Mesendoderm (in vitro differentiated cells): ENCODE data around the gene MAEA.
"Not testable (repeated sequence)": the region's sequence is repeated elsewhere in the genome, so short reads cannot be mapped to it uniquely, and the experiment has no call there.

Experiments used
- DNase-seq: peaks from one replicate; pipeline ENCODE4 v3.0.0; 2013
- H2AK5ac ChIP-seq: 2 replicates; pipeline ENCODE4 v1.6.1; 2013; ENCODE audit warnings: low read length, inconsistent platforms
- H2BK120ac ChIP-seq: 2 replicates; pipeline ENCODE4 v1.6.1; 2013; ENCODE audit warnings: low read depth, mild to moderate bottlenecking, low read length, moderate library complexity, mixed read lengths
- H2BK15ac ChIP-seq: replicated peaks from 2 replicates; pipeline ENCODE4 v1.6.1; 2013; ENCODE audit warnings: low read depth, mild to moderate bottlenecking, moderate library complexity
- H2BK5ac ChIP-seq: 2 replicates; pipeline ENCODE4 v1.6.1; 2013; ENCODE audit warnings: low read length, inconsistent platforms
- H3K18ac ChIP-seq: 2 replicates; pipeline ENCODE4 v1.6.1; 2013; ENCODE audit warnings: mild to moderate bottlenecking, low read length, mixed read lengths
- H3K23ac ChIP-seq: one replicate; pipeline ENCODE4 v1.6.1; 2013; ENCODE audit warnings: low read length
- H3K27ac ChIP-seq: 2 replicates; pipeline ENCODE4 v1.5.1; 2013; ENCODE audit warnings: low read depth, mild to moderate bottlenecking, inconsistent platforms, low read length, moderate library complexity
- H3K27me3 ChIP-seq: 2 replicates; pipeline ENCODE4 v1.6.1; 2013; ENCODE audit warnings: low read length, control low read depth, mild to moderate bottlenecking, inconsistent platforms; ENCODE audit not compliant: insufficient read depth, poor library complexity
- H3K36me3 ChIP-seq: 2 replicates; pipeline ENCODE4 v1.6.1; 2013; ENCODE audit warnings: low read length, inconsistent platforms; ENCODE audit not compliant: control insufficient read depth, insufficient read depth
- H3K4ac ChIP-seq: one replicate; pipeline ENCODE4 v1.6.1; 2013; ENCODE audit warnings: low read depth, mild to moderate bottlenecking, low read length, moderate library complexity
- H3K4me1 ChIP-seq: 2 replicates; pipeline ENCODE4 v1.6.1; 2013; ENCODE audit warnings: low read depth, low read length, inconsistent platforms; ENCODE audit not compliant: control insufficient read depth
- H3K4me2 ChIP-seq: 2 replicates; pipeline ENCODE4 v1.6.1; 2013; ENCODE audit warnings: low read length
- H3K4me3 ChIP-seq: 2 replicates; pipeline ENCODE4 v1.5.1; 2013; ENCODE audit warnings: mild to moderate bottlenecking, low read length
- H3K56ac ChIP-seq: one replicate; pipeline ENCODE4 v1.6.1; 2013; ENCODE audit warnings: low read length
- H3K79me1 ChIP-seq: 2 replicates; pipeline ENCODE4 v1.6.1; 2013; ENCODE audit warnings: low read length, inconsistent platforms
- H3K79me2 ChIP-seq: 2 replicates; pipeline ENCODE4 v1.6.1; 2013; ENCODE audit warnings: mild to moderate bottlenecking, low read length; ENCODE audit not compliant: control insufficient read depth, insufficient read depth
- H3K9ac ChIP-seq: 2 replicates; pipeline ENCODE4 v1.6.1; 2013; ENCODE audit warnings: low read length, inconsistent platforms
- H4K5ac ChIP-seq: one replicate; pipeline ENCODE4 v1.6.1; 2013; ENCODE audit warnings: low read length
- H4K8ac ChIP-seq: one replicate; pipeline ENCODE4 v1.6.1; 2013; ENCODE audit warnings: low read depth, mild to moderate bottlenecking, control low read depth, low read length, moderate library complexity
- WGBS: extraction: QIAGEN DNeasy Blood & Tissue Kit; methylation state at CpG from one replicate; pipeline ENCODE4 v1.1.7; 2013; ENCODE audit warnings: low lambda C conversion rate, missing lambda C conversion rate; ENCODE audit not compliant: insufficient coverage; ENCODE audit errors: extremely low coverage; 5-methylcytosine and 5-hydroxymethylcytosine counted together

MAEA gene

DNA sequence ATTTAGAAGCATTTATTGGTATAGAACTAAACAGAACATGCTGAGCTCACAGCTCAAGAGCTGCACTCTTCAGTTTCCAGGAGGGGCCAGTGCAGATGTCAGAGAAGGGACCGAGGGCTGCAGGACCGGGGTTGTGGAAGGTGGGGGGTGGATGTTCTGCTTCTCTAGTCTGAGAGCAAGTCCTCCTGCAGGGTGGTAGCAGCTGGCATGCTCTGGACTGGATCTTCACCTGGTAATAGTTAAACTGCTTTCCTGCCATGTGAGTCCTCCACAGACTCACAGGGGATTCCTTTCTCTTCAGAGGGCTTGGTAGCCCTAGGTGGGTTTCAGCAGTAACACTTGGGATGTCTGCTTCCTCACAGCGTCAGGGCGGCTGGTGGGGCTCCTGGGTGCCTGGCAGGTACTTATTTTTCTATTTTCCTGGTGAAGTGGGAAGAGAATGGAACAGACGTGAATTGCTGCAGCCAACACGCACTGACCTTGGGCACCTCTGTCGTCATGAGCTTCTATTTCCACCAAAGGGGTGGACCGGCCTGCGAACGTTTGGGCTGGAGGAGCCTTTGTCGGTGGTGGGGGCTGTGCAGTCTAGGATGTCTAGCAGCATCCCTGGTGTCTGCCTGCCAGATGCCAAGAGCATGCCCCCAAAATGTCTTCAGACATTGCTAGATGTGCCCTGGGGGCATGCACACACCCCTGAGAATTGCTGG is 2.5 kb downstream of the MAEA start:
- no peak overlapping the region for H2BK5ac ChIP-seq
- no peak overlapping the region for H4K8ac ChIP-seq
- no peak overlapping the region for H3K18ac ChIP-seq
- H2BK15ac ChIP-seq: no peak overlapping the region
- WGBS: no CpG with 5 or more reads among the region's 11 CpGs
- no peak overlapping the region for H2AK5ac ChIP-seq
- no peak overlapping the region for H3K27ac ChIP-seq
- H3K4ac ChIP-seq: no peak overlapping the region
- H3K79me2 ChIP-seq: peaks cover 67% of the 10 kb centered on the region
- no peak overlapping the region for H3K4me3 ChIP-seq
- H3K27me3 ChIP-seq: no peaks in the 10 kb centered on the region
- H2BK120ac ChIP-seq: no peak overlapping the region
- H3K9ac ChIP-seq: no peak overlapping the region
- H3K36me3 ChIP-seq: no peaks in the 10 kb centered on the region
- DNase-seq: no peak
- H3K79me1 ChIP-seq: peaks cover 15% of the 10 kb centered on the region
- peaks cover 4% of the 10 kb centered on the region for H3K4me1 ChIP-seq
- H3K56ac ChIP-seq: no peak overlapping the region
- H3K4me2 ChIP-seq: no peak overlapping the region
- no peak overlapping the region for H4K5ac ChIP-seq
- H3K23ac ChIP-seq: no peak overlapping the region

DNA sequence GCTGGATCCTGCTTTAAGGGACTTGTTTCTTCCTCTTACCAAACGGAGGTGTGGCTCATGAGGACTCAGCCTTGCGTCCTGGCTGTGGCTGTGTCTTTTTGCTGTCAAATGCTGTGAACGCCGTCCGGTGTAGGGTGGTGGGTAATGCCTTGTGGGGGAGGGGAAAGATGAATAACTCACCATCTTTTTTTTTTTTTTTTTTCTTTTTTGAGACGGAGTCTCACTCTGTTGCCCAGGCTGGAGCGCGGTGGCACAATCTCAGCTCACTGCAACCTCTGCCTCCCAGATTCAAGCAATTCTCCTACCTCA is 3.0 kb downstream of the MAEA start:
- not testable (repeated sequence) for H3K18ac ChIP-seq, H2AK5ac ChIP-seq, H4K5ac ChIP-seq, H3K4me3 ChIP-seq, H3K4ac ChIP-seq, H3K56ac ChIP-seq, H3K36me3 ChIP-seq, H2BK15ac ChIP-seq, H3K27me3 ChIP-seq, H3K4me1 ChIP-seq, H3K27ac ChIP-seq, H3K9ac ChIP-seq, H2BK120ac ChIP-seq, H3K4me2 ChIP-seq, H2BK5ac ChIP-seq, DNase-seq, H3K23ac ChIP-seq, H4K8ac ChIP-seq
- WGBS: no CpG with 5 or more reads among the region's 8 CpGs
- Histone ChIP-seq H3K79me2 (peaks cover 72% of the 10 kb centered on the region), H3K79me1 (peaks cover 18% of the 10 kb centered on the region)

DNA sequence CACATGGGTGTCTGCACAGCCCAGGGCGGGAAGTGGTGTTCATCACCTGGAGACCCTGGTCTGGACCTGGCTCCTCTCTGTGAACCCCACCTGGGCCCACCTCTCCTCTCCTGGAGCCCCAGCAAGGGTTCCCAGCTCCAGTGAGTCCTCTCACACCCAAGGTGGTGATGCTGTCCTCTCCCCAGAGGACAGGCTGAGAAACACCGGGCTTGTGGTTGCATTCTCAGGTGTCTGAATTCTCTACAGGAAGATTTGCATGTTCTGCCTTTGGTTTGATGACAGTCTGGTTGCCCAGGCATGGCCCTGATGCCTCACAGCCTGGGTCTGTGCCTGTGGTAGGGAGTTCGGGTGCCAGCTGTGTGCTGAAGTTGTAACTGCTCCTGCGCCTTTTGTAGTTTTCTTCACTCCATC is 3.8 kb downstream of the MAEA start:
- H3K79me2 ChIP-seq: peaks cover 81% of the 10 kb centered on the region
- H3K23ac ChIP-seq: no peak overlapping the region
- peaks cover 7% of the 10 kb centered on the region for H3K4me1 ChIP-seq
- no peak overlapping the region for H3K9ac ChIP-seq
- H3K79me1 ChIP-seq: peaks cover 21% of the 10 kb centered on the region
- no peak overlapping the region for H4K8ac ChIP-seq
- no peak overlapping the region for H4K5ac ChIP-seq
- H3K4me2 ChIP-seq: no peak overlapping the region
- no peak overlapping the region for H2BK5ac ChIP-seq
- no peaks in the 10 kb centered on the region for H3K36me3 ChIP-seq
- H3K27me3 ChIP-seq: no peaks in the 10 kb centered on the region
- H2BK15ac ChIP-seq: no peak overlapping the region
- H3K18ac ChIP-seq: no peak overlapping the region
- no peak overlapping the region for H3K56ac ChIP-seq
- H3K4ac ChIP-seq: no peak overlapping the region
- WGBS: no CpG with 5 or more reads among the region's 4 CpGs
- no peak overlapping the region for H3K4me3 ChIP-seq
- H3K27ac ChIP-seq: no peak overlapping the region
- H2AK5ac ChIP-seq: no peak overlapping the region
- no peak overlapping the region for H2BK120ac ChIP-seq
- no peak for DNase-seq

DNA sequence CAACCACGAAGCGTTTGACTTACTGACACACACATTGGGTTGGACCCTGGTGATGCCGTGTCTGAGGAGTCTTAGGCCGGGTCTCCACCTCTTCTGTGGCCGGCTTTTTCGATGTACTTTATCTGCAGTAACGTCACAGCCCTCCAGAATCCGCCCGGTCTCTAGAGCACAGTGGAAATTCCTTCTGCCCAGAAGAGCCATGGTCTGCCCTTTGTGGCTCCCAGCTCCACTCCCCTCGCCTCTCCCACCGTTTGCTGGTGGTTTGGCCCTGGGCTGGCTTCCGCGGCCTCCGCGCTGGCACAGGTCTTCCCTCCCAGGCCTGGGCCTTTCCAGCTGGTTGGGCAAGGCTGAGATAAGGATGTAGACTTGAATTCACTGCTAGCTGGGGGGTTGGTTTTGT is 4.3 kb downstream of the MAEA start:
- no peak overlapping the region for H3K4me3 ChIP-seq
- no peak overlapping the region for H3K4ac ChIP-seq
- no peak overlapping the region for H3K18ac ChIP-seq
- DNase-seq: no peak
- H3K79me2 ChIP-seq: peaks cover 84% of the 10 kb centered on the region
- no peak overlapping the region for H2BK5ac ChIP-seq
- no peak overlapping the region for H3K9ac ChIP-seq
- no peak overlapping the region for H2BK15ac ChIP-seq
- no peak overlapping the region for H3K23ac ChIP-seq
- H3K36me3 ChIP-seq: no peaks in the 10 kb centered on the region
- H3K79me1 ChIP-seq: peaks cover 21% of the 10 kb centered on the region
- WGBS: no CpG with 5 or more reads among the region's 15 CpGs
- no peak overlapping the region for H4K8ac ChIP-seq
- H2BK120ac ChIP-seq: no peak overlapping the region
- H3K4me2 ChIP-seq: no peak overlapping the region
- no peaks in the 10 kb centered on the region for H3K27me3 ChIP-seq
- H2AK5ac ChIP-seq: no peak overlapping the region
- no peak overlapping the region for H3K27ac ChIP-seq
- H3K56ac ChIP-seq: peak overlapping the region; percentile 6
- no peak overlapping the region for H4K5ac ChIP-seq
- H3K4me1 ChIP-seq: peaks cover 7% of the 10 kb centered on the region

DNA sequence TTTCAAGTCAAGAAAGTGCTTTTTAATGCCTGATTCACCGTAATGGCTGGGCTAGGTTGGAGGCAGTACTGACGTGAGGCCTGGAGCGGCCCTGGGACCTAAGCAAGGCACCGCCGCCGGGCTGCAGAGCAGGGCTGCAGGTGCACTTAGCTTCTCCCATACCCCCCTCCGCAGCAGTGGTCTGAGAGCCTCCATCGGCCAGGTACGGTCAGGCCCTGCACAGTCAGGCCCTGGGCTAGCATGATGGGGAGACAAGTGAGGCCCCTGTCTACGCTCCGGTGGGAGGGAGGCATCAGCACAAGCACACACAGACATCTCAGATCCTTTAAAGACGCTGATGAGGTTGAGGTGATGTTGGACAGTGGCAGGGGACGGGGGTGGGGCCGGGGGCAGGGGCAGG is 4.7 kb downstream of the MAEA start:
- Histone ChIP-seq H3K23ac (no peak overlapping the region), H3K9ac (no peak overlapping the region), H3K4me1 (peaks cover 7% of the 10 kb centered on the region), H3K4me3 (no peak overlapping the region), H2BK15ac (no peak overlapping the region), H3K79me2 (peaks cover 88% of the 10 kb centered on the region), H2BK5ac (no peak overlapping the region), H2BK120ac (no peak overlapping the region), H3K56ac (no peak overlapping the region), H4K5ac (no peak overlapping the region), H3K4ac (no peak overlapping the region), H3K27ac (no peak overlapping the region), H3K79me1 (peaks cover 24% of the 10 kb centered on the region), H3K27me3 (no peaks in the 10 kb centered on the region), H2AK5ac (no peak overlapping the region), H4K8ac (no peak overlapping the region), H3K36me3 (no peaks in the 10 kb centered on the region), H3K4me2 (no peak overlapping the region), H3K18ac (no peak overlapping the region)
- WGBS: no CpG with 5 or more reads among the region's 14 CpGs
- no peak for DNase-seq

DNA sequence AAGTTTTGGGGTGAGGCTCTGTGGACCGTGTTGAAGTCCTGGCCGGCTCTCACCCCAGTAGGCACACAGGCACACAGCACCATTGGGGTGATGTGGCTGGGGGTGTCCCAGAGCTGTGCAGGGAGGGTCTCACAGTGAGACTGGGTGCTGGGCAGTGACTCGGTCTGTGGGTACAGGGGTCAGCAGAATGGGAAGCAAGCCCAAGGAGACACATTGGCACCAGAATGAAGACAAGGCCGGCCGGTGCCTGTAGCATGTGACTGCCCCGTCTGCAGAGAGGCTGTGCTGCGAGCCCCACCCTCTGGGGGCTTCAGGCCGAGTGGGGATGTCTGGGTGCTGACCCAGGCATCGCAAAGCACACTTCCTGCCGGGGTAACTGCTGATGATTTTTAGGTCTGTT is 5.2 kb downstream of the MAEA start:
- Histone ChIP-seq H3K4ac (no peak overlapping the region), H3K18ac (no peak overlapping the region), H2BK15ac (no peak overlapping the region), H3K27ac (no peak overlapping the region), H3K4me2 (no peak overlapping the region), H2AK5ac (no peak overlapping the region), H3K79me2 (peaks cover 90% of the 10 kb centered on the region), H3K23ac (no peak overlapping the region), H3K4me3 (no peak overlapping the region), H4K8ac (no peak overlapping the region), H3K56ac (no peak overlapping the region), H3K9ac (no peak overlapping the region), H3K27me3 (no peaks in the 10 kb centered on the region), H4K5ac (no peak overlapping the region), H2BK5ac (no peak overlapping the region), H2BK120ac (no peak overlapping the region), H3K4me1 (peaks cover 7% of the 10 kb centered on the region), H3K79me1 (peaks cover 27% of the 10 kb centered on the region), H3K36me3 (no peaks in the 10 kb centered on the region)
- DNase-seq: no peak
- WGBS: no CpG with 5 or more reads among the region's 10 CpGs
